ENCODE measurements around the gene NR3C2. TPM values are rescaled to one million over a fixed set of nuclear protein-coding genes. Genes with fewer than 3 reads are reported as not detected.

NR3C2 gene
- polyA plus RNA-seq, 1 of the 3 experiments (the other 2 are of a cell fraction): 0.02 TPM

DNA sequence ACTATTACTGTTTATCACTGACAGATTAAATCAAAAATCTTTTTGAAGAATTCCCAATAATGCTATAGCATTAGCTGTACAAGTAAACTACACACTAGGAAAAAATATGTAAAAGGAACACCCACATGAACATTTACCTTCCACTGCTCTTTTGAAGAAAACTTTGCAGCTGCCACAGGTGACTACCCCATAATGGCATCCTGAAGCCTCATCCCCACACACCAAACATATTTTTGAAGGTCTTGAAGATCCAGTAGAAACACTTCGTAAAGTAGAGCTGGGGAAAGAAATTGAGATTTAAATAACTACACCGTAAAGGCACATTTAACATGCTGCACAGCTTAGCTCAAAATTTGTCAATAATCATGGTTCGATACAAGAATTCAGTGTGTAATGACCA is 182.4 kb downstream of the NR3C2 start:
- Histone ChIP-seq H3K4me3 (ENCODE audit: low read depth in 2 of 2, low read length in 1 of 2) (no peak overlapping the region), H3F3A (replicated peaks; ENCODE audit: insufficient read depth) (no peaks in the 10 kb centered on the region), H4K20me1 (ENCODE audit: insufficient read depth) (no peaks in the 10 kb centered on the region), H3K9me3 (no peaks in the 10 kb centered on the region), H2AFZ (ENCODE audit: low read depth) (no peak overlapping the region), H3K27ac (ENCODE audit: low read depth in 2 of 2, low read length in 1 of 2) (no peak overlapping the region), H3K9ac (no peak overlapping the region), H3K27me3 (ENCODE audit: insufficient read depth) (no peaks in the 10 kb centered on the region; the same call in 1 of the 2 replicates), H3K9me2 (no peaks in the 10 kb centered on the region), H3K4me1 (ENCODE audit: control insufficient read depth in 1 of 2, insufficient read depth in 2 of 2, low read depth in 1 of 2, low read length in 1 of 2) (no peaks in the 10 kb centered on the region; a peak in 1 of 4 replicates), H3K36me3 (replicated peaks in 1 of 2; ENCODE audit: control insufficient read depth in 1 of 2, insufficient read depth in 2 of 2, low read length in 1 of 2) (no peaks in the 10 kb centered on the region), H3K79me2 (ENCODE audit: insufficient read depth) (no peaks in the 10 kb centered on the region), H3K4me2 (no peak overlapping the region)
- 36% methylated on average over 3 of the region's 3 CpGs for WGBS (ENCODE audit: low lambda C conversion rate)
- ChIA-PET CTCF (no interaction called here), POLR2A (no interaction called here)
- TF ChIP-seq CHD2 (IDR thresholded peaks at IDR 0.05; ENCODE audit: low read length, partially characterized antibody): no peak
- TF ChIP-seq NRF1 (IDR thresholded peaks at IDR 0.05; ENCODE audit: low read depth, low read length): no peak
- no peak for TF ChIP-seq POLR2AphosphoS5 (IDR thresholded peaks at IDR 0.05; ENCODE audit: low read depth, low read length)
- no peak for TF ChIP-seq JUND (IDR thresholded peaks at IDR 0.05)
- no peak for TF ChIP-seq ELF1 (IDR thresholded peaks at IDR 0.05)
- TF ChIP-seq, protein P1, sequence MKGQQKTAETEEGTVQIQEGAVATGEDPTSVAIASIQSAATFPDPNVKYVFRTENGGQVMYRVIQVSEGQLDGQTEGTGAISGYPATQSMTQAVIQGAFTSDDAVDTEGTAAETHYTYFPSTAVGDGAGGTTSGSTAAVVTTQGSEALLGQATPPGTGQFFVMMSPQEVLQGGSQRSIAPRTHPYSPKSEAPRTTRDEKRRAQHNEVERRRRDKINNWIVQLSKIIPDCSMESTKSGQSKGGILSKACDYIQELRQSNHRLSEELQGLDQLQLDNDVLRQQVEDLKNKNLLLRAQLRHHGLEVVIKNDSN (IDR thresholded peaks at IDR 0.05; ENCODE audit: borderline replicate concordance, low read depth): no peak
- no peak for TF ChIP-seq CTCF (IDR thresholded peaks at IDR 0.05)
- TF ChIP-seq, protein P2, sequence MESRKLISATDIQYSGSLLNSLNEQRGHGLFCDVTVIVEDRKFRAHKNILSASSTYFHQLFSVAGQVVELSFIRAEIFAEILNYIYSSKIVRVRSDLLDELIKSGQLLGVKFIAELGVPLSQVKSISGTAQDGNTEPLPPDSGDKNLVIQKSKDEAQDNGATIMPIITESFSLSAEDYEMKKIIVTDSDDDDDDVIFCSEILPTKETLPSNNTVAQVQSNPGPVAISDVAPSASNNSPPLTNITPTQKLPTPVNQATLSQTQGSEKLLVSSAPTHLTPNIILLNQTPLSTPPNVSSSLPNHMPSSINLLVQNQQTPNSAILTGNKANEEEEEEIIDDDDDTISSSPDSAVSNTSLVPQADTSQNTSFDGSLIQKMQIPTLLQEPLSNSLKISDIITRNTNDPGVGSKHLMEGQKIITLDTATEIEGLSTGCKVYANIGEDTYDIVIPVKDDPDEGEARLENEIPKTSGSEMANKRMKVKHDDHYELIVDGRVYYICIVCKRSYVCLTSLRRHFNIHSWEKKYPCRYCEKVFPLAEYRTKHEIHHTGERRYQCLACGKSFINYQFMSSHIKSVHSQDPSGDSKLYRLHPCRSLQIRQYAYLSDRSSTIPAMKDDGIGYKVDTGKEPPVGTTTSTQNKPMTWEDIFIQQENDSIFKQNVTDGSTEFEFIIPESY (IDR thresholded peaks at IDR 0.05; ENCODE audit: borderline replicate concordance, low read depth): no peak
- TF ChIP-seq YY1 (IDR thresholded peaks at IDR 0.05; ENCODE audit: low read depth): no peak
- TF ChIP-seq RFX5 (IDR thresholded peaks at IDR 0.05; ENCODE audit: low read length): no peak
- no peak for TF ChIP-seq MAX (IDR thresholded peaks at IDR 0.05; ENCODE audit: low read depth)
- DNase-seq: no peak

DNA sequence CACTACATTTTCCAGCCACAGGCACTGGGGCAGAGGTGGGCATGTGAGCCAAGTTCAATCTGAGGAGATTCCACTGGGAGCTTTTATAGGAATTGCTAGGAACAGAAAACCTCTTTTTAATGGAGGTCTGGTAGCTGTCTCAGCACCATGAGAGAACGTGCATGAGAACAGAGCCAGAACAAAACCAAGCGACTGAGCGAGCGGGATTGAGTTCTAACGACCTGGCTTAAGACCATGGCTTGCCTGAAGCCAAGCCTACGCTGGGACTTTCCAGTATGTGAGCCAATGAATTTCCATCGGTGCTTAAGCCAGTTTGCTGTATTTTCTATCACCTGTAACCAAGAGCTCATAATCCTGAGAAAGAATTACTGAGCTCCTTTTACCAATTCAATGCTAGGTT is 183.7 kb downstream of the NR3C2 start:
- WGBS (ENCODE audit: low lambda C conversion rate): 43% methylated on average over 7 of the region's 7 CpGs
- H3K27ac ChIP-seq (ENCODE audit: low read depth in 2 of 2, low read length in 1 of 2): no peak overlapping the region
- H3K36me3 ChIP-seq (replicated peaks in 1 of 2; ENCODE audit: control insufficient read depth in 1 of 2, insufficient read depth in 2 of 2, low read length in 1 of 2): no peaks in the 10 kb centered on the region
- H3F3A ChIP-seq (replicated peaks; ENCODE audit: insufficient read depth): no peaks in the 10 kb centered on the region
- ChIA-PET POLR2A (no interaction called here), CTCF (interaction anchor here (0.7 to 1.2 kb wide), 3 partner anchors 9 to 44 kb away, joined by 3 to 4 read pairs (median 3); no protein-coding TSS in a partner anchor)
- no peak overlapping the region for H2AFZ ChIP-seq (ENCODE audit: low read depth)
- no peak overlapping the region for H3K4me2 ChIP-seq
- H3K9ac ChIP-seq: no peak overlapping the region
- no peaks in the 10 kb centered on the region for H4K20me1 ChIP-seq (ENCODE audit: insufficient read depth)
- H3K9me2 ChIP-seq: no peaks in the 10 kb centered on the region
- no peaks in the 10 kb centered on the region for H3K79me2 ChIP-seq (ENCODE audit: insufficient read depth)
- no peaks in the 10 kb centered on the region for H3K9me3 ChIP-seq
- H3K4me3 ChIP-seq (ENCODE audit: low read depth in 2 of 2, low read length in 1 of 2): no peak overlapping the region
- H3K4me1 ChIP-seq (ENCODE audit: control insufficient read depth in 1 of 2, insufficient read depth in 2 of 2, low read depth in 1 of 2, low read length in 1 of 2): no peaks in the 10 kb centered on the region; a peak in 1 of 4 replicates
- no peak for DNase-seq
- H3K27me3 ChIP-seq (ENCODE audit: insufficient read depth): no peaks in the 10 kb centered on the region; the same call in 1 of the 2 replicates
- TF ChIP-seq, protein P2 (IDR thresholded peaks at IDR 0.05; ENCODE audit: borderline replicate concordance, low read depth): no peak
- no peak for TF ChIP-seq NRF1 (IDR thresholded peaks at IDR 0.05; ENCODE audit: low read depth, low read length)
- TF ChIP-seq GATA2 (CRISPR knock-in tag; IDR thresholded peaks at IDR 0.05): no peak
- TF ChIP-seq, protein P1 (IDR thresholded peaks at IDR 0.05; ENCODE audit: borderline replicate concordance, low read depth): no peak
- TF ChIP-seq CTCF (IDR thresholded peaks at IDR 0.05): no peak
- no peak for TF ChIP-seq TEAD4 (IDR thresholded peaks at IDR 0.05; ENCODE audit: borderline replicate concordance, insufficient read depth)
- TF ChIP-seq TCF12 (IDR thresholded peaks at IDR 0.05): no peak
- no peak for TF ChIP-seq FOXM1 (IDR thresholded peaks at IDR 0.05; ENCODE audit: low read depth)
- TF ChIP-seq RXRA (IDR thresholded peaks at IDR 0.05; ENCODE audit: borderline replicate concordance, low read depth): no peak
- no peak for TF ChIP-seq RCOR1 (IDR thresholded peaks at IDR 0.05; ENCODE audit: low read length)

All from SK-N-SH (cell line).